Activated naive CD4-positive, alpha-beta T cell treated with anti-CD3 and anti-CD28 coated beads, Interleukin-2, amount 50 U/mL, for 24 hours (primary cell): Measurements from ENCODE around the gene GATAD2B.
"Not testable (repeated sequence)": the region's sequence is repeated elsewhere in the genome, so short reads cannot be mapped to it uniquely, and the experiment has no call there.

Experiments used
- H3K27ac Mint-ChIP-seq: one replicate; pipeline ENCODE4 v1.8.0; 2021; ENCODE audit warnings: mild to moderate bottlenecking, mixed read lengths
- H3K27me3 Mint-ChIP-seq: one replicate; pipeline ENCODE4 v1.8.0; 2021; ENCODE audit warnings: mixed read lengths
- H3K36me3 Mint-ChIP-seq: one replicate; pipeline ENCODE4 v1.8.0; 2021; ENCODE audit warnings: mixed read lengths
- H3K4me1 Mint-ChIP-seq: one replicate; pipeline ENCODE4 v1.8.0; 2021; ENCODE audit warnings: mixed read lengths
- H3K4me3 Mint-ChIP-seq: one replicate; pipeline ENCODE4 v1.8.0; 2021; ENCODE audit warnings: mild to moderate bottlenecking, mixed read lengths
- H3K9me3 Mint-ChIP-seq: one replicate; pipeline ENCODE4 v1.8.0; 2021; ENCODE audit warnings: mixed read lengths

Gene GATAD2B

DNA sequence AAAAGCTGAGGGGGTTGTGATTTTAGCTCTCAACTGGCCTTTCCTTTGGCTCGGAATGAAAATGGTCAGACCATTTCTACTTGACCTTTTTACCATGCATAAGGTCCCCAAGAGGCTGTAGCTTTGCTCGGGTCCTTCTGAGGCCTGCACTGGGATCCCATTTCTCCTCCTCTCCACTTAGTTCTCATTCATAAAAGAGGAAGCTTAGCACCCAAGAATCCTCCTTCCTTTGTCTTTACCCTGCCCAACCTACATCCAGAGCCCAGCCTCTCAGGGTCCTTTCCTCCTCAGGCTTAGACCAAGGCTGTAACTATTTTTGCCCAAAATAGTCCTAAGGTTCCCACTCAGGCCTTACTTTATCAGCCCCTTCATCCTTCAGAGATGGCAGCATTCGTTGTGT, 153.6 kb downstream of the GATAD2B start:
- Mint-ChIP-seq H3K27me3 (no peaks in the 10 kb centered on the region), H3K4me1 (peaks cover 3% of the 10 kb centered on the region), H3K27ac (no peak overlapping the region), H3K36me3 (peaks cover 12% of the 10 kb centered on the region), H3K4me3 (no peak overlapping the region), H3K9me3 (no peaks in the 10 kb centered on the region)

GRCh38 chr1:153768316-153769181, 154.2 kb downstream of the GATAD2B start:
- no peaks in the 10 kb centered on the region for H3K27me3 Mint-ChIP-seq
- no peaks in the 10 kb centered on the region for H3K4me1 Mint-ChIP-seq
- H3K27ac Mint-ChIP-seq, result no peak overlapping the region
- peaks cover 12% of the 10 kb centered on the region for H3K36me3 Mint-ChIP-seq
- no peak overlapping the region for H3K4me3 Mint-ChIP-seq
- H3K9me3 Mint-ChIP-seq, result no peaks in the 10 kb centered on the region

DNA sequence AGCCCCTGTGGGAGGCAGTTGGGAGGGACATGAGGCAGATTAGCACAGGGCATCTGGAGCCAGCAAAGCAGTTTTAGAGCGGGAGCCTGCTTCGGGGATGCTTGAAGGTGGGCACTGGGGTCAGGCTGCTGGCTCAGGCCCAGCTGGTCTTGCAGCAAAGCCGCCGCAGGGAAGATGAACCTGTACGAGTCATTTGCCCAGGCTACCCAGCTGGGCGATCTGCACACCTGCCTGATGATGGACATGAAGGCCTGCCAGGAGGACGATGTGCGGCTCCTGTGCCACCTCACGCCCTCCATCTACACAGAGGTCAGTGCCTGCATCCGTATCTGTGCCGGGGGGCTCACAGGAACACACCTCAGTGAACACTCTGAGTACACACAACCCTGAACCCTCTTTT, 155.3 kb downstream of the GATAD2B start:
- no peak overlapping the region for H3K4me3 Mint-ChIP-seq

DNA sequence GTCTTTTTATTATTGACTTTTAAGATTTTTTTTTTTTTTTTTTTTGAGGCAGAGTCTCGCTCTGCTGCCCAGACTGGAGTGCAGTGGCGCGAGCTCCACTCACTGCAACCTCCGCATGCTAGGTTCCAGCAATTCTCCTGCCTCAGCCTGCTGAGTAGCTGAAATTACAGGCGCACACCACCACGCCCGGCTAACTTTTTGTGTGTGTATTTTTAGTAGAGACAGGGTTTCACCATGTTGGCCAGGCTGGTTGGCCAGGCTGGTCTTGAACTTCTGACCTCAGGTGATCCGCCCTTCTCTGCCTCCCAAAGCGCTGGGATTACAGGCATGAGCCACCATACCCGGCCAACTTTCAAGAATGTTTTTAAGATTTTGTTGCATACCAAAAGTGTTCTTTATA, 156.1 kb downstream of the GATAD2B start:
- not testable (repeated sequence) for H3K27me3 Mint-ChIP-seq, H3K4me3 Mint-ChIP-seq, H3K9me3 Mint-ChIP-seq, H3K27ac Mint-ChIP-seq, H3K4me1 Mint-ChIP-seq
- peaks cover 14% of the 10 kb centered on the region for H3K36me3 Mint-ChIP-seq

More for the DNA sequence above, 155.3 kb downstream of the GATAD2B start:
- Mint-ChIP-seq H3K4me1 (no peaks in the 10 kb centered on the region), H3K36me3 (peaks cover 14% of the 10 kb centered on the region), H3K27me3 (no peaks in the 10 kb centered on the region), H3K27ac (no peak overlapping the region), H3K9me3 (no peaks in the 10 kb centered on the region)

GRCh38 chr1:153764310-153764709, 158.5 kb downstream of the GATAD2B start:
- Mint-ChIP-seq H3K4me3 (no peak overlapping the region), H3K9me3 (no peaks in the 10 kb centered on the region), H3K36me3 (peaks cover 10% of the 10 kb centered on the region)

GRCh38 chr1:153763365-153764225, 159.2 kb downstream of the GATAD2B start:
- Mint-ChIP-seq H3K27ac (peak overlapping the region; percentile 23), H3K4me3 (no peak overlapping the region), H3K27me3 (no peaks in the 10 kb centered on the region), H3K9me3 (no peaks in the 10 kb centered on the region), H3K4me1 (no peaks in the 10 kb centered on the region), H3K36me3 (peaks cover 9% of the 10 kb centered on the region)

More at GRCh38 chr1:153764310-153764709, 158.5 kb downstream of the GATAD2B start:
- Mint-ChIP-seq H3K4me1 (no peaks in the 10 kb centered on the region), H3K27me3 (no peaks in the 10 kb centered on the region), H3K27ac (peak overlapping the region; percentile 23)

GRCh38 chr1:153760440-153760839, 162.3 kb downstream of the GATAD2B start:
- Mint-ChIP-seq H3K27me3 (no peaks in the 10 kb centered on the region), H3K27ac (no peak overlapping the region), H3K9me3 (no peaks in the 10 kb centered on the region), H3K36me3 (peaks cover 10% of the 10 kb centered on the region), H3K4me1 (no peaks in the 10 kb centered on the region), H3K4me3 (no peak overlapping the region)
